Peyer's patch (tissue), 4 donors: Measurements from ENCODE around the gene NUDC.
A peak's percentile ranks its signal among the peaks of the same experiment; 100 is the strongest.

Source experiments
- CTCF ChIP-seq, 6 experiments: fragments of 450-650 bp in 4 of 6; fragments of 200-600 bp in 2 of 6; sonication (generic) in 1 of 6; IDR thresholded peaks; one replicate each; pipeline ENCODE4 v1.5.1; 2017 to 2019; ENCODE audit warnings: antibody characterized with exemption in 6 of 6, mild to moderate bottlenecking in 3 of 6, moderate library complexity in 1 of 6
- POLR2A ChIP-seq, 2 donors: fragments of 450-650 bp; IDR thresholded peaks; one replicate each; pipeline ENCODE4 v1.5.1; 2017; ENCODE audit warnings: antibody characterized with exemption in 2 of 2, mild to moderate bottlenecking in 2 of 2, moderate library complexity in 2 of 2

GRCh38 chr1:26993237-26994019 lies 71.9 kb downstream of the NUDC start, which contains the start of gene TRNP1:
- TF ChIP-seq CTCF (IDR thresholded peaks at IDR 0.05), result no peak
- peak in 1 of 2 donors; percentile 17 for TF ChIP-seq POLR2A (IDR thresholded peaks at IDR 0.05)
